ENCODE data around the gene CCNC. TPM values are rescaled to one million over a fixed set of nuclear protein-coding genes. Genes with fewer than 3 reads are reported as not detected.

The CCNC gene
- total RNA-seq, 1 donor from 2014 or later = 85.9 TPM

DNA sequence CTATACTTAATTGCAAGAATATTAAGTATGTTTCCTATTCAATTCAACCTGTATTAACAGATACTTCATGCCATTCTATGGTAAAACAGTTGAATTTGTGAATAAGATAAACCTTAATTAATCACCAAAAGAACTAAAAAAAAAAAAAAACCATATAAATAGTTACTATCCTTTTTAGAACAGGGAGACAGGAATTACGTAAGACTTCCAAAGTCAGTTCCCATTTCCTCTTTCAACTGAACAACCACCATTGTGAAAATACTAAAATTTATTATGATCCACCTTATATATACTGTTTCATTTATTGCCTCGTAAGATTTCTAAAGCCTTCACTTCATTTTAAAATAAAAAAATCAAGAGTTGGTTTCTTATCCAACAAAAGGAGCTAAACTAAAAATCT lies 9.4 kb downstream of the CCNC start:
- no peak for DNase-seq (ENCODE audit: low read depth)
- Histone ChIP-seq H3K36me3 (ENCODE audit: control insufficient read depth, insufficient read depth, low read length) (no peaks in the 10 kb centered on the region), H3K4me3 (ENCODE audit: low read depth, low read length) (no peak overlapping the region), H3K27me3 (ENCODE audit: control insufficient read depth, insufficient read depth, low read length) (no peaks in the 10 kb centered on the region)
- TF ChIP-seq, protein P1, sequence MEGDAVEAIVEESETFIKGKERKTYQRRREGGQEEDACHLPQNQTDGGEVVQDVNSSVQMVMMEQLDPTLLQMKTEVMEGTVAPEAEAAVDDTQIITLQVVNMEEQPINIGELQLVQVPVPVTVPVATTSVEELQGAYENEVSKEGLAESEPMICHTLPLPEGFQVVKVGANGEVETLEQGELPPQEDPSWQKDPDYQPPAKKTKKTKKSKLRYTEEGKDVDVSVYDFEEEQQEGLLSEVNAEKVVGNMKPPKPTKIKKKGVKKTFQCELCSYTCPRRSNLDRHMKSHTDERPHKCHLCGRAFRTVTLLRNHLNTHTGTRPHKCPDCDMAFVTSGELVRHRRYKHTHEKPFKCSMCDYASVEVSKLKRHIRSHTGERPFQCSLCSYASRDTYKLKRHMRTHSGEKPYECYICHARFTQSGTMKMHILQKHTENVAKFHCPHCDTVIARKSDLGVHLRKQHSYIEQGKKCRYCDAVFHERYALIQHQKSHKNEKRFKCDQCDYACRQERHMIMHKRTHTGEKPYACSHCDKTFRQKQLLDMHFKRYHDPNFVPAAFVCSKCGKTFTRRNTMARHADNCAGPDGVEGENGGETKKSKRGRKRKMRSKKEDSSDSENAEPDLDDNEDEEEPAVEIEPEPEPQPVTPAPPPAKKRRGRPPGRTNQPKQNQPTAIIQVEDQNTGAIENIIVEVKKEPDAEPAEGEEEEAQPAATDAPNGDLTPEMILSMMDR (IDR thresholded peaks at IDR 0.05; ENCODE audit: insufficient read depth, low read length, poor library complexity, severe bottlenecking) = no peak

GRCh38 chr6:99553888-99554287 lies 14.6 kb downstream of the CCNC start:
- H3K27me3 ChIP-seq (ENCODE audit: control insufficient read depth, insufficient read depth, low read length) = no peaks in the 10 kb centered on the region
- TF ChIP-seq, protein P1 (IDR thresholded peaks at IDR 0.05; ENCODE audit: insufficient read depth, low read length, poor library complexity, severe bottlenecking) = no peak
- DNase-seq (ENCODE audit: low read depth) = no peak
- H3K36me3 ChIP-seq (ENCODE audit: control insufficient read depth, insufficient read depth, low read length) = no peaks in the 10 kb centered on the region
- no peak overlapping the region for H3K4me3 ChIP-seq (ENCODE audit: low read depth, low read length)

DNA sequence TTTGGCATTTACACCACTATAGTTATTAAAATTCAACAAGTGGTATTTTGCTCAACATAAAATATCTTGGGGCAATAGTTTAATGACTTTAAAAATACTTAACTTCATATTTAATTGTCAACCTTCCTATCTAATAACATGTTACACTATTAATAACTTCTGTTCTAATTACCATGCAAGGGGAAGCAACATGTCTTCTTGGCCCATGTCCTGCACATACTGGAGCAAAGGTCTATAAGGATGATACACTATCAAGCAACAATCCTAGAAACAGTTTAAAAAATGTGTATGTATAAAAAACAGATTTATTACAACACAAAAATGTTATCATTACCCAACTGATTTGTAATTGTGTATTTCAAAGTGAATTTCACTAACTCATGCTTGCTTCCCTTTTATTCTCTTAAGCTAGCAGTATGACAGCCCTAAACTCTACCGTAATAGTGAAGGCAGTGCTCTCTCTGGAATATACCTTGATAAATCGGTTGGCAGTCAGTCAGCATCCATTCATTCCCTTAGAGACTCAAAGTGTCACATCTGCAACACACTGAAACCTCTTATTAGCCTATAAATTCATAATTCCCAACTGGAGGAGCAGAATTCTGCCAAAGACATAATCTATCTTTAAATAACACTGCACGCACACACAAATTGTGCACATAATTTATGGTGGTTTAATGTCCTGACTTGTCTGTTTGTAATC lies 18.3 kb downstream of the CCNC start:
- TF ChIP-seq, protein P1 (IDR thresholded peaks at IDR 0.05; ENCODE audit: insufficient read depth, low read length, poor library complexity, severe bottlenecking) = no peak
- H3K4me3 ChIP-seq (ENCODE audit: low read depth, low read length) = no peak overlapping the region
- no peaks in the 10 kb centered on the region for H3K36me3 ChIP-seq (ENCODE audit: control insufficient read depth, insufficient read depth, low read length)
- H3K27me3 ChIP-seq (ENCODE audit: control insufficient read depth, insufficient read depth, low read length) = no peaks in the 10 kb centered on the region
- DNase-seq (ENCODE audit: low read depth) = no peak

DNA sequence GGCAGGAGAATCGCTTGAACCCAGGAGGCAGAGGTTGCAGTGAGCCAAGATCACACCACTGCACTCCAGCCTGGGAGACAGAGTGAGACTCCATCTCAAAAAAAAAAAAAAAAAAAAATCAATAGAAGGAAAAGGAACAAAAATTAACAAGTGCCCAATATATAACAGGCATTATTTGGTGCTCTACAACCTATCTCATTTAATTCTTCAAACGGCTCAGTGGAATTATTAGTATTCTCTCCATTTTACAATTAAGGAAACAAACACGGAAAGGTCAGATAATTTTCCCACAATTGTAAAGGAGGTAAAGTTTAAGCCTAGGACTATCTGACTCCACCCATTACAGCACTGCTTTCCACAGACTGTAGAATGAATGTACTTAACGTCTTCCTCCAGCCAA lies 19.8 kb downstream of the CCNC start:
- TF ChIP-seq, protein P1 (IDR thresholded peaks at IDR 0.05; ENCODE audit: insufficient read depth, low read length, poor library complexity, severe bottlenecking) = no peak
- no peak overlapping the region for H3K4me3 ChIP-seq (ENCODE audit: low read depth, low read length)
- no peaks in the 10 kb centered on the region for H3K27me3 ChIP-seq (ENCODE audit: control insufficient read depth, insufficient read depth, low read length)
- no peak for DNase-seq (ENCODE audit: low read depth)
- H3K36me3 ChIP-seq (ENCODE audit: control insufficient read depth, insufficient read depth, low read length) = no peaks in the 10 kb centered on the region

GRCh38 chr6:99547526-99547925 lies 20.9 kb downstream of the CCNC start:
- TF ChIP-seq, protein P1 (IDR thresholded peaks at IDR 0.05; ENCODE audit: insufficient read depth, low read length, poor library complexity, severe bottlenecking) = no peak
- no peaks in the 10 kb centered on the region for H3K27me3 ChIP-seq (ENCODE audit: control insufficient read depth, insufficient read depth, low read length)
- no peak overlapping the region for H3K4me3 ChIP-seq (ENCODE audit: low read depth, low read length)
- no peaks in the 10 kb centered on the region for H3K36me3 ChIP-seq (ENCODE audit: control insufficient read depth, insufficient read depth, low read length)
- DNase-seq (ENCODE audit: low read depth) = no peak

DNA sequence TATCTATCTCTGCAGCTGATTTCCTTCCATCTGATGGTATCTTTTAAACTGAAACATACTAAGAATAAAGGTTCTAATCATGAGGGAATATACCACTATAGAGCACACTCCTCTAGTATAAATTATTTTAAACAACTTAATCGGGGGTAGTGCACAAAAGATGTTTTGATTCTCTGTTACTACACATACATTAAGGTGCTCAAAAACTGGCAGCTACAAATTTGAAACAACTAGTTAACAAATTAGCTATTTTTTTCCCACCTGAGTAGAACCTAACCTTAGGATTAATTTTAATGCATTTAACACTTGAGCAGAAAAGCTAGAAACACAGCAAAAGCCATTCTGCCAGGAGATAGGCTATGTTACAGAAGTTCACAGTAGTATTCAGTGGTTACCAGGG lies 23.0 kb downstream of the CCNC start:
- TF ChIP-seq, protein P1 (IDR thresholded peaks at IDR 0.05; ENCODE audit: insufficient read depth, low read length, poor library complexity, severe bottlenecking) = no peak
- DNase-seq (ENCODE audit: low read depth) = no peak
- Histone ChIP-seq H3K27me3 (ENCODE audit: control insufficient read depth, insufficient read depth, low read length) (no peaks in the 10 kb centered on the region), H3K36me3 (ENCODE audit: control insufficient read depth, insufficient read depth, low read length) (no peaks in the 10 kb centered on the region), H3K4me3 (ENCODE audit: low read depth, low read length) (no peak overlapping the region)

Data from kidney epithelial cell (primary cell).